Gastrocnemius medialis (tissue), 4 donors: Measurements from ENCODE around the gene HMG20A. TPM values are rescaled to one million over a fixed set of nuclear protein-coding genes. Genes with fewer than 3 reads are reported as not detected.

Source experiments
- ATAC-seq, 2 donors: fragments of 150-250 bp; one replicate each; pipeline ENCODE4 v1.9.1; 2016
- DNase-seq, 2 donors: peaks; one replicate each; pipeline ENCODE4 v3.0.0-alpha.2; 2019
- H3K27ac ChIP-seq, 4 donors: fragments of 200-600 bp; sonication (generic); 1 replicate in 1 of 4; 2 replicates in 3 of 4; pipeline ENCODE4 v1.5.1; 2016 to 2018; ENCODE audit warnings: mild to moderate bottlenecking in 2 of 4, moderate library complexity in 1 of 4
- H3K27me3 ChIP-seq, 3 donors: fragments of 200-600 bp; sonication (generic) in 2 of 3; 1 replicate in 1 of 3; 2 replicates in 2 of 3; pipeline versions ENCODE4 v1.5.1 to v1.6.0; 2016 to 2019; ENCODE audit warnings: mild to moderate bottlenecking in 1 of 3, moderate library complexity in 1 of 3
- H3K36me3 ChIP-seq, 2 donors: fragments of 200-600 bp; sonication (generic) in 1 of 2; one replicate each; pipeline ENCODE4 v1.5.1; 2017 to 2018
- H3K4me1 ChIP-seq, 2 donors: fragments of 200-600 bp; sonication (generic) in 1 of 2; one replicate each; pipeline ENCODE4 v1.5.1; 2016 to 2017; ENCODE audit warnings: mild to moderate bottlenecking in 2 of 2
- H3K4me3 ChIP-seq, 4 donors: fragments of 200-600 bp; sonication (generic) in 3 of 4; 1 replicate in 1 of 4; 2 replicates in 3 of 4; pipeline ENCODE4 v1.5.1; 2016 to 2019; ENCODE audit warnings: mild to moderate bottlenecking in 2 of 4
- H3K9me3 ChIP-seq, 3 donors: fragments of 200-600 bp; sonication (generic) in 2 of 3; 1 replicate in 1 of 3; 2 replicates in 2 of 3; pipeline ENCODE4 v1.5.1; 2016 to 2019
- CTCF ChIP-seq, 5 experiments: fragments of 450-650 bp in 3 of 5; fragments of 200-600 bp in 2 of 5; sonication (generic) in 2 of 5; IDR thresholded peaks in 4 of 5; conservative IDR thresholded peaks in 1 of 5; 1 replicate in 4 of 5; 2 replicates in 1 of 5; pipeline ENCODE4 v1.5.1; 2016 to 2019; ENCODE audit warnings: antibody characterized with exemption in 5 of 5, mild to moderate bottlenecking in 3 of 5, moderate library complexity in 3 of 5
- POLR2A ChIP-seq, 2 donors: fragments of 450-650 bp; IDR thresholded peaks; one replicate each; pipeline ENCODE4 v1.6.1; 2017; ENCODE audit warnings: antibody characterized with exemption in 2 of 2, mild to moderate bottlenecking in 2 of 2, moderate library complexity in 2 of 2
- in situ Hi-C, 4 donors: fragments of 200-750 bp; cut with MboI; loops; one replicate each; pipeline versions ENCODE4 v1.15.0 to v1.8.0; 2017; ENCODE audit warnings: low sequenced_read_pairs in 4 of 4
- intact Hi-C: fragments of 100-400 bp; cut with DNase I; formaldehyde crosslinking; loops from one replicate; pipeline ENCODE4 v1.15.1; 2023; ENCODE audit warnings: low total_unique reads
- total RNA-seq, 4 donors: library from RNA; depleted of rRNA; stranded (reverse); fragments of >200 nt; gene quantifications; one replicate each; pipeline versions ENCODE4 v1.1.0 to v1.2.3, GENCODE V29; 2016

The HMG20A gene
- total RNA-seq, 4 donors from 2014 or later, result 17.7 to 39.6 (median 29.9) TPM

- in situ Hi-C loops (no loop called here), intact Hi-C loops (no loop called here)
- Histone ChIP-seq H3K9me3 (peaks cover 0 to 10% (median 0%) of the 10 kb centered on the region in 3 donors), H3K27me3 (no peaks in the 10 kb centered on the region), H3K4me1 (peaks cover 15 to 34% of the 10 kb centered on the region in 2 donors), H3K36me3 (no peaks in the 10 kb centered on the region), H3K4me3 (no peak overlapping the region), H3K27ac (no peak overlapping the region)
- DNase-seq, result no peak
- ATAC-seq, result no peak
- TF ChIP-seq POLR2A (IDR thresholded peaks at IDR 0.05) (no peak), CTCF (IDR thresholded peaks at IDR 0.05 in 4 of 5, conservative IDR thresholded peaks at IDR 0.05 in 1 of 5) (no peak)
These were observed 27.2 kb upstream of the HMG20A start for GRCh38 chr15:77393471-77393840.

GRCh38 chr15:77395013-77395774 is 25.5 kb upstream of the HMG20A start:
- no peak for DNase-seq
- ATAC-seq, result no peak
- TF ChIP-seq POLR2A (IDR thresholded peaks at IDR 0.05), result no peak
- no peak for TF ChIP-seq CTCF (IDR thresholded peaks at IDR 0.05 in 4 of 5, conservative IDR thresholded peaks at IDR 0.05 in 1 of 5)
- in situ Hi-C loops (no loop called here), intact Hi-C loops (no loop called here)
- H3K36me3 ChIP-seq, result no peaks in the 10 kb centered on the region
- no peak overlapping the region for H3K4me3 ChIP-seq
- H3K27me3 ChIP-seq, result no peaks in the 10 kb centered on the region
- no peak overlapping the region for H3K27ac ChIP-seq
- H3K4me1 ChIP-seq, result peaks cover 15 to 19% of the 10 kb centered on the region in 2 donors
- H3K9me3 ChIP-seq, result peaks cover 0 to 21% (median 3%) of the 10 kb centered on the region in 3 donors

- H3K36me3 ChIP-seq, result no peaks in the 10 kb centered on the region
- peaks cover 4 to 6% of the 10 kb centered on the region in 2 donors for H3K4me1 ChIP-seq
- ATAC-seq (no peak), DNase-seq (no peak)
- intact Hi-C loops, result no loop called here
- no peak overlapping the region for H3K27ac ChIP-seq
- H3K27me3 ChIP-seq, result no peaks in the 10 kb centered on the region
- TF ChIP-seq POLR2A (IDR thresholded peaks at IDR 0.05) (no peak), CTCF (IDR thresholded peaks at IDR 0.05 in 4 of 5, conservative IDR thresholded peaks at IDR 0.05 in 1 of 5) (no peak)
- H3K9me3 ChIP-seq, result peaks cover 0 to 22% (median 3%) of the 10 kb centered on the region in 3 donors
- H3K4me3 ChIP-seq, result no peak overlapping the region
- in situ Hi-C loops, result no loop called here
These were observed 24.0 kb upstream of the HMG20A start for GRCh38 chr15:77396692-77397091.

- intact Hi-C loops, result no loop called here
- no peaks in the 10 kb centered on the region for H3K4me1 ChIP-seq
- H3K36me3 ChIP-seq, result no peaks in the 10 kb centered on the region
- ATAC-seq (no peak), DNase-seq (no peak)
- no peak overlapping the region for H3K27ac ChIP-seq
- no peak for TF ChIP-seq CTCF (IDR thresholded peaks at IDR 0.05 in 4 of 5, conservative IDR thresholded peaks at IDR 0.05 in 1 of 5)
- no peak overlapping the region for H3K4me3 ChIP-seq
- H3K9me3 ChIP-seq, result peaks cover 0 to 22% (median 3%) of the 10 kb centered on the region in 3 donors
- in situ Hi-C loops, result no loop called here
- no peaks in the 10 kb centered on the region for H3K27me3 ChIP-seq
These were observed 21.8 kb upstream of the HMG20A start for GRCh38 chr15:77398927-77399326.
